ENCODE results near the gene SMG6.

DNA sequence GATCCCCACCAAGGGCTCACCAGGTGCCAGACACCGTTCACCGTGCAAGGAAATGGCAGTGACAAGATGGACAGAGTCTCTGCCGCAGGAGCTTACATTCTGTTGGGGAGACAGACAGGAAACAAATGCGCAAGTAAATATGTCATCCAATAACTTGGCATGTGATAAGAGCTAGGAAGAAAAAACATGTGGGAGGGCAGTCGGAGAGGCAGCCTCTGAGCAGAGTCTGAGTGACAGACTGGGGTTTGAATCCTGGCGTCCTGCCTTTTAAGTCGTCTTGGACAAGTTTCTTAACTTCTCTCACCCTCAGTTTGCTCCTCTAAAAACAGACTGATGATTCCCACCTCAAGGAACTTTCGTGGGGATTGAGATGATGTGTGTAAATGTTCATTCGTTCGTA lies 40.9 kb upstream of the SMG6 start:
- no peak for TF ChIP-seq ZNF70 (CRISPR knock-in tag; IDR thresholded peaks at IDR 0.05)
- TF ChIP-seq ZFP3 (CRISPR knock-in tag; IDR thresholded peaks at IDR 0.05), result no peak
- TF ChIP-seq ZC3H10 (CRISPR knock-in tag; IDR thresholded peaks at IDR 0.05), result no peak
- TF ChIP-seq, protein P1, sequence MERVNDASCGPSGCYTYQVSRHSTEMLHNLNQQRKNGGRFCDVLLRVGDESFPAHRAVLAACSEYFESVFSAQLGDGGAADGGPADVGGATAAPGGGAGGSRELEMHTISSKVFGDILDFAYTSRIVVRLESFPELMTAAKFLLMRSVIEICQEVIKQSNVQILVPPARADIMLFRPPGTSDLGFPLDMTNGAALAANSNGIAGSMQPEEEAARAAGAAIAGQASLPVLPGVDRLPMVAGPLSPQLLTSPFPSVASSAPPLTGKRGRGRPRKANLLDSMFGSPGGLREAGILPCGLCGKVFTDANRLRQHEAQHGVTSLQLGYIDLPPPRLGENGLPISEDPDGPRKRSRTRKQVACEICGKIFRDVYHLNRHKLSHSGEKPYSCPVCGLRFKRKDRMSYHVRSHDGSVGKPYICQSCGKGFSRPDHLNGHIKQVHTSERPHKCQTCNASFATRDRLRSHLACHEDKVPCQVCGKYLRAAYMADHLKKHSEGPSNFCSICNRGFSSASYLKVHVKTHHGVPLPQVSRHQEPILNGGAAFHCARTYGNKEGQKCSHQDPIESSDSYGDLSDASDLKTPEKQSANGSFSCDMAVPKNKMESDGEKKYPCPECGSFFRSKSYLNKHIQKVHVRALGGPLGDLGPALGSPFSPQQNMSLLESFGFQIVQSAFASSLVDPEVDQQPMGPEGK (CRISPR knock-in tag; IDR thresholded peaks at IDR 0.05; ENCODE audit: borderline replicate concordance), result no peak
- no peak for TF ChIP-seq ZNF8 (CRISPR knock-in tag; IDR thresholded peaks at IDR 0.05)
- TF ChIP-seq BACH2 (CRISPR knock-in tag; IDR thresholded peaks at IDR 0.05; ENCODE audit: borderline replicate concordance), result no peak
- TF ChIP-seq ZFP30 (CRISPR knock-in tag; IDR thresholded peaks at IDR 0.05), result no peak
- no peak for TF ChIP-seq CREB5 (CRISPR knock-in tag; IDR thresholded peaks at IDR 0.05; ENCODE audit: low read depth)
